Stomach smooth muscle (tissue), 2 donors: ENCODE results near the gene SLC1A7.

Source experiments
- H3K27ac ChIP-seq: one replicate; pipeline ENCODE4 v1.7.0; 2013; ENCODE audit warnings: mild to moderate bottlenecking, low read length, inconsistent platforms
- H3K27me3 ChIP-seq, 2 donors: one replicate each; pipeline ENCODE4 v1.7.0; 2013; ENCODE audit warnings: low read length in 2 of 2; ENCODE audit not compliant: insufficient read depth in 2 of 2, control insufficient read depth in 1 of 2
- H3K36me3 ChIP-seq, 2 donors: one replicate each; pipeline ENCODE4 v1.7.0; 2013; ENCODE audit warnings: low read length in 2 of 2; ENCODE audit not compliant: control insufficient read depth in 2 of 2, insufficient read depth in 2 of 2
- H3K4me1 ChIP-seq: one replicate; pipeline ENCODE4 v1.7.0; 2013; ENCODE audit warnings: low read length; ENCODE audit not compliant: control insufficient read depth, insufficient read depth
- H3K4me3 ChIP-seq, 2 donors: one replicate each; pipeline ENCODE4 v1.7.0; 2013; ENCODE audit warnings: low read length in 2 of 2
- H3K9ac ChIP-seq, 2 donors: one replicate each; pipeline ENCODE4 v1.7.0; 2013; ENCODE audit warnings: low read length in 2 of 2, mild to moderate bottlenecking in 1 of 2
- H3K9me3 ChIP-seq, 2 donors: one replicate each; pipeline ENCODE4 v1.7.0; 2013; ENCODE audit warnings: low read length in 2 of 2; ENCODE audit not compliant: control insufficient read depth in 2 of 2
- donor health status: healthy.
- donor health status: Pancreatic carcinoma.

SLC1A7 gene

GRCh38 chr1:53073868-53074311, 68.5 kb downstream of the SLC1A7 start:
- H3K36me3 ChIP-seq = peaks cover 12 to 20% of the 10 kb centered on the region in 2 donors
- H3K4me3 ChIP-seq = no peak overlapping the region
- no peak overlapping the region for H3K9ac ChIP-seq
- peaks cover 3% of the 10 kb centered on the region for H3K4me1 ChIP-seq
- H3K27me3 ChIP-seq = no peaks in the 10 kb centered on the region
- H3K9me3 ChIP-seq = no peaks in the 10 kb centered on the region
- no peak overlapping the region for H3K27ac ChIP-seq

- H3K27ac ChIP-seq = no peak overlapping the region
- H3K9me3 ChIP-seq = no peaks in the 10 kb centered on the region
- H3K36me3 ChIP-seq = peaks cover 6 to 16% of the 10 kb centered on the region in 2 donors
- peaks cover 4% of the 10 kb centered on the region for H3K4me1 ChIP-seq
- no peak overlapping the region for H3K9ac ChIP-seq
- no peak overlapping the region for H3K4me3 ChIP-seq
- H3K27me3 ChIP-seq = no peaks in the 10 kb centered on the region
Observed at GRCh38 chr1:53073287-53073686, 69.2 kb downstream of the SLC1A7 start.

- no peak overlapping the region for H3K27ac ChIP-seq
- peaks cover 5 to 9% of the 10 kb centered on the region in 2 donors for H3K36me3 ChIP-seq
- no peaks in the 10 kb centered on the region for H3K27me3 ChIP-seq
- H3K9me3 ChIP-seq = no peaks in the 10 kb centered on the region
- peaks cover 11% of the 10 kb centered on the region for H3K4me1 ChIP-seq
- no peak overlapping the region for H3K9ac ChIP-seq
- no peak overlapping the region for H3K4me3 ChIP-seq
Observed at GRCh38 chr1:53071915-53072314, 70.5 kb downstream of the SLC1A7 start.

GRCh38 chr1:53071167-53071865, 71.1 kb downstream of the SLC1A7 start:
- Histone ChIP-seq H3K9ac (no peak overlapping the region), H3K27me3 (no peaks in the 10 kb centered on the region), H3K4me1 (peaks cover 11% of the 10 kb centered on the region), H3K4me3 (no peak overlapping the region), H3K27ac (no peak overlapping the region), H3K36me3 (peaks cover 5 to 9% of the 10 kb centered on the region in 2 donors), H3K9me3 (no peaks in the 10 kb centered on the region)

- Histone ChIP-seq H3K9me3 (no peaks in the 10 kb centered on the region), H3K36me3 (peaks cover 5 to 9% of the 10 kb centered on the region in 2 donors), H3K27ac (no peak overlapping the region), H3K27me3 (no peaks in the 10 kb centered on the region), H3K4me3 (no peak overlapping the region), H3K9ac (no peak overlapping the region), H3K4me1 (peaks cover 11% of the 10 kb centered on the region)
Observed at GRCh38 chr1:53070621-53071020, 71.8 kb downstream of the SLC1A7 start.

GRCh38 chr1:53069663-53070327, 72.6 kb downstream of the SLC1A7 start:
- Histone ChIP-seq H3K9me3 (no peaks in the 10 kb centered on the region), H3K9ac (no peak overlapping the region), H3K4me1 (peaks cover 11% of the 10 kb centered on the region), H3K36me3 (peaks cover 5 to 9% of the 10 kb centered on the region in 2 donors), H3K4me3 (no peak overlapping the region), H3K27me3 (no peaks in the 10 kb centered on the region), H3K27ac (no peak overlapping the region)

DNA sequence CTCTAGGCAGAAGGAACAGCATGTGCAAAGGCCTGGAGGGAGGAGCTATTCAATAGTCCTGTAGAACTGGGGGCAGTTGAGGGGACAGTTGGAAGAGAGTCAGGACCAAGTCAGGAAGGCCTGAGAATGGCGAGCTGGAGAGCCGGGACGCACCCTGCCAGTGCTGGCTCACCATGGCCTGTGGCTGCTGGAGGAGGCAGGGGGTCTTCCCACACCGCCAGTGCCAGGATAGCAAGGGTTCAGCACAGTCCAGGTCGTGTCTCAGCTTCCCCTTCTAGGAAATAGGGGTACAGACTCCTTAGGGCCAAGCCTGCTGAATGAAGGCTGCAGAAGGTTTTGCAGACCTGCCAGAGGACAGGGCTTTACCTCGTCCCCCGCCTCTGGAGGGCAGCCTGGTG, 73.2 kb downstream of the SLC1A7 start:
- H3K9me3 ChIP-seq = no peaks in the 10 kb centered on the region
- peaks cover 5 to 9% of the 10 kb centered on the region in 2 donors for H3K36me3 ChIP-seq
- no peak overlapping the region for H3K27ac ChIP-seq
- peaks cover 11% of the 10 kb centered on the region for H3K4me1 ChIP-seq
- H3K9ac ChIP-seq = no peak overlapping the region
- no peaks in the 10 kb centered on the region for H3K27me3 ChIP-seq
- no peak overlapping the region for H3K4me3 ChIP-seq

- Histone ChIP-seq H3K9me3 (no peaks in the 10 kb centered on the region), H3K9ac (no peak overlapping the region), H3K36me3 (peaks cover 5 to 9% of the 10 kb centered on the region in 2 donors), H3K27ac (no peak overlapping the region), H3K27me3 (no peaks in the 10 kb centered on the region), H3K4me3 (no peak overlapping the region), H3K4me1 (peaks cover 16% of the 10 kb centered on the region)
Observed at GRCh38 chr1:53068314-53069099, 73.9 kb downstream of the SLC1A7 start.

DNA sequence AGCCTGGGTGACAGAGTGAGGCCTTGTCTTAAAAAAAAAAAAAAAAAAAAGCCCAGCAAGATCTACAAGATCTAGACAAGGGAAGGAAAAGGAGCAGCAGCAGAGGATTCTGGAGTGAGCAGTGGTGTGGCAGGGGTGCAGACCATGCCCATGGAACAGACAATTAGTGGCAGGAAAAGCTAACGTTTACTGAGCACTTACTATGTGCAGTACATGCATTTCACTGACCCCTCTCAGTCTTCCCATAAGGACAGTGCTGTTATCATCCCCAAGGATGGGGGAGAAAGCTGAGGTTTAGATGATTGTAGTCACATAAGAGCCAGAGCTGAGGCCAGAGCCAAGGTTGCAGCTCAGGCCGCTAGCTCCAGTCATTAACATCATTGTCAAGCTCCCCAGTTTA, 74.6 kb downstream of the SLC1A7 start:
- Histone ChIP-seq H3K4me1 (peaks cover 19% of the 10 kb centered on the region), H3K27ac (no peak overlapping the region)

GRCh38 chr1:53066891-53067738, 75.3 kb downstream of the SLC1A7 start:
- H3K9ac ChIP-seq = no peak overlapping the region
- H3K27ac ChIP-seq = no peak overlapping the region
- no peaks in the 10 kb centered on the region for H3K9me3 ChIP-seq
- peaks cover 5 to 7% of the 10 kb centered on the region in 2 donors for H3K36me3 ChIP-seq
- H3K4me1 ChIP-seq = peaks cover 22% of the 10 kb centered on the region
- no peaks in the 10 kb centered on the region for H3K27me3 ChIP-seq
- no peak overlapping the region for H3K4me3 ChIP-seq

More for the DNA sequence above, 74.6 kb downstream of the SLC1A7 start:
- Histone ChIP-seq H3K9ac (no peak overlapping the region), H3K27me3 (no peaks in the 10 kb centered on the region), H3K36me3 (peaks cover 5 to 7% of the 10 kb centered on the region in 2 donors), H3K9me3 (no peaks in the 10 kb centered on the region), H3K4me3 (no peak overlapping the region)
